ENCODE results near the gene MT1X.
"Not testable (repeated sequence)": the region's sequence is repeated elsewhere in the genome, so short reads cannot be mapped to it uniquely, and the experiment has no call there.

MT1X gene

DNA sequence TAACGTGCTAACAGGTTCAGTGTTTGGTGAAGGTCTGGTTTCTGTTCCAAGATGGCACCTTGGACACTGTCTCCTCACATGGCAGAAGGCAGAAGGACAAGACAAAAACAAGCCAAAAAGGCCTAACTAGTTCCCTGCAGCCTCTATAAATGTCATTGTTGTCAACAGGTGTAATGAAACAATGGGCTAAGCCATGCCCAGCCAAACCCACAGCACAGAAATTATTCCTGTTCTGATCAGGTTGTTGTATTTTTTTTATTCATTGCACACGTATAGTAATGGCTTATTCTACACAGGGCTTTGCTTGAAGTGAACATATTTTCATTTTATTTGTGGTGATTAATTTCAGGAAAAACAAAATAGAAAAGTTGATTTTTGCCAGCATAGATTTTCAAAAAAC is 31.5 kb downstream of the MT1X start:
- no peak for DNase-seq

DNA sequence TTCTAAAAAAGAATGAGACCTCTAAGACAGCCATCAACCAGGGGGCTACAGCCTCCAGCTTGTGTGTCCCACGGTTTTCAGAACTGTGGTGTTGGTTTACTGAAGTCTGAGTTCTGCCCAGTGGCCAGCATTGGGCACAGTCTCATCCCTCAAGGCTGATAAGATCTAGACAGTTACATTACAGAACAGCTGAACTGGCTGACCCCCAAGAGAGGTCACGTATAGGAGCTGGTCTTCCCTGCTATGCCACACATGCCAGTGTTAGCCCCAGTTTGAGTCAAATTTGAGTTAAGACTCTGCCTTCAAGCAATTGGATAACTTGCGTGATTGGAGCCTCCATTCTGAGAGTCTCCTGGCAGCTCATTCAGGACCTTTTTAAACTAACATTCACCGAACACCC is 32.9 kb downstream of the MT1X start:
- peak; percentile 57 for DNase-seq

DNA sequence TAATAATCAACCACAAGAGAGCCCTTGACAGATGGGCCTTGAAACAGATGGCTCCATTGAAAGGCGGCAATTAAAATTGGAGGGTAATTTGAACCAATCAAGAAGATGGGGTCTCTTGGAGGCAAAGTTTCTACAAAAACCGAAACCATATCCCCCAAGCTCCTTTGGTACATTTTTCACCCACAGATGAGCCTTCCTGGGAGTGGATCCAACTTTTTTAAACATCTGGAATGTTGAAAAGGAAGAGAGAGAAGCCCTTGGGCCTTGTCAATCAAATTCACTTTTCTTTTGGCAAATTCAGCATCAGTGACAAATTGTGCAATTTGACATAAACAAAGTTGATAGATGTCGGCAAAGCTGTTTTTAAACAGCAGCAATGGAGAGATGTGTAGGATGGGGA is 34.5 kb downstream of the MT1X start:
- DNase-seq: no peak

DNA sequence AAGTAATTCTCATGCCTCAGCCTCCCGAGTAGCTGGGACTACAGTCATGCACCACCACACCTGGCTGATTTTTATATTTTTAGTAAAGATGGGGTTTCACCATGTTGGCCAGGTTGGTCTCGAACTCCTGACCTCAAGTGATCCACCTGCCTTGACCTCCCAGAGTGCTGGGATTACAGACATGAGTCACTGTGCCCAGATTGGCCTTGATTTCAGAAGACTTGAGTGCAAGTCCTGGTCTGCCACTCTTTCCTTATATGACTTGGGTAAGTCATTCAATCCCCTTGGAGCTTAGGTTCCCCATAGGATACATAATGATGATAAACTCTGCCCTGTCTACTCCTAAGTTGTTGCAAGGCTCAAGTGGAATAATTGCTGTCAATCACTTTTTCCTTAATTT is 35.3 kb downstream of the MT1X start:
- DNase-seq: not testable (repeated sequence)

DNA sequence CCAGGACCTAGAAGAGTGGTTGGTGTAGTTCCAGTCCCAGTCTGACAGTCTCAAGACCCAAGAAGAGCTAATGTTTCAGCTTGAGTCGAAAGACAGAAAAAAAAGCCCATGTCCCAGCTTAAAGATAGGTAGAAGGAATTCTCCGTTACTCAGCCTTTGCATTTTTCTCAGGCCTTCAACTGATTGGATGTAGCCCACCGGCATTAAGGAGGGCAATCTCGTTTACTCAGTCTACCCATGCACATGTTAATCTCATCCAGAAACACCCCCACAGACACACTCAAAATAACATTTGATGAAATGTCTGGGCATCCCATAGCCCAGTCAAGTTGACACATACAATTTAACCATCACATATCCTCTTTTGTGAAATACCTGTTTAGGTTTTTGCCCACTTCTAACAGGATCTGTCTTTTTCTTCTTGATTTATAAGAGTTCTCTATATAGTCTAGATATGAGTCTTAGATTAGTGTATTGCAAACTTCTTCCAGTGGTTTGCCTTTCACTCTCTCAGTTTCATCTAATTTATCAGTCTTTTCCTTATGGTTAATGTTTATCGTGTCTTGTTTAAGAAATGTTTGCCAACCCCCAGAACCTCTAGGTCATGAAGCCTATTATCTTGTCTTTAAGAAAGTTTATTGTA is 40.1 kb downstream of the MT1X start:
- DNase-seq: no peak

DNA sequence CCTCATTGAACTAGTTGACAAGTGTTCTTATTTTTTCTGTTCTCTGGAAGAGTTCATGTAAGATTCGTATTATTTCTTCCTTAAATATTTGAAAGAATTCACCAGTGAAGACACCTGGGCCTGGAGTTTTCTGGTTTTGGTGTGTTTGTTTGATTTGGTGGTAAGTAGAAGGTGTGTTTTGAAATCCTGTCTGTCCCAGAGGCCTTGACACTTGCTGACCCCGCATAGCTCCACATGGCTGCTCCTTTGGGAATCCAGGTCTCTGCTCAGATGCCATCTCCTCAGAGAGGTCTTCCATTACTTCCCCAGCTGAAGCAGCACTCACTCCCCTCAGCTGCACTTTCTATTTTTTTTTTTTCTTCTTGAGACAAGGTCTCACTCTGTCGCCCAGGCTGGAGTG is 41.9 kb downstream of the MT1X start:
- DNase-seq: no peak

DNA sequence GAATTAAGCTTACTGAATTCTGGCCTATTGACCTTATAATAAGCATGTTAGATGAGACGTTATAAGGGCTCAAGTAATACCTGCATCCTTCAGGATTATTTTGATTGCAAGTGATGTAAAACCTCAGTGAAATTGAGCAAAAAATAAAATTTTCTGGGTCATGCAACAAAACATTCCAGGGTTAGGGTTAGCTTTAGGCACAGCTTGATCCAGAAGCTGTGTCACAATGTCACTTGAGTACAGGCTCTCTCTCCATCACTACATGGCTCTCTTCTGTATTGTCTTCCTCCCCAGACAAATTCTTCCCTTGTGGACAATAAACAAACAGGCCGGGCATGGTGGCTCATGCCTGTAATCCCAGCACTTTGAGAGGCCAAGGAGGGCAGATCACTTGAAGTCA is 44.0 kb downstream of the MT1X start:
- DNase-seq: no peak

DNA sequence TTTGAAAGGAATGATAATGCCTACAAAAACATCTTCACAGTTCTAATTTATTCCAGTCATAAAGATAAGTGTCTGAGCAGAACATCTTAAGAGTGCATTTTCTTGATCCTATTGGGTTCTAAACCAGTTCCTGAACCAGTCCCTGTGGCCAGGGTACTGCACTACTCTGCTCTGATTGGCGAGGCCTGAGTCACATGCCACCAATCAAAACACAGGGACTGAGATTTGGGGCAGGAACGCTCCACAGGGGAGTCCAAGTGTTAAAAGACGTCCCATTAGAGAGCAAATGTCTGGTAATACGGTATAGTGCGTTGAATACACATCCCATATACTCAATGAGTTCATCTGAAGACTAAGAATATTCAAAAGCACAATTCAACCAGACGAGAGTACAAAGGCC is 44.7 kb downstream of the MT1X start:
- no peak for DNase-seq

DNA sequence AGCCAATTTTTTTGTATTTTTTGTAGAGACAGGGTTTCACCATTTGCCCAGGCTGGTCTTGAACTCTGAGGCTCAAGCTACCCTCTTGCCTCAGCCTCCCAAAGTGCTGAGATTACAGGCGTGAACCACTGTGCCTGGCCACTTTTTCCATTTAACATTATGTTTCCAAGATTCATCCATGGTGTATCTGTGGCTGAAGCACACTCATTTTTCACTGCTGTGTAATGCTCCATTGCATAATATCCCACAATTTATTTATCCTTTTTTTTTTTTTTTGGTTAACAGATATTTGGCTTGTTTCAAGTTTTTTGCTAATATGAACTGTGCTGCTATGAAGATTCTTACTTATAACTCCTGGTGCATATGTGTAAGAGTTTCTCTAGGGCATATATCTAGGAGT is 45.8 kb downstream of the MT1X start:
- no peak for DNase-seq

DNA sequence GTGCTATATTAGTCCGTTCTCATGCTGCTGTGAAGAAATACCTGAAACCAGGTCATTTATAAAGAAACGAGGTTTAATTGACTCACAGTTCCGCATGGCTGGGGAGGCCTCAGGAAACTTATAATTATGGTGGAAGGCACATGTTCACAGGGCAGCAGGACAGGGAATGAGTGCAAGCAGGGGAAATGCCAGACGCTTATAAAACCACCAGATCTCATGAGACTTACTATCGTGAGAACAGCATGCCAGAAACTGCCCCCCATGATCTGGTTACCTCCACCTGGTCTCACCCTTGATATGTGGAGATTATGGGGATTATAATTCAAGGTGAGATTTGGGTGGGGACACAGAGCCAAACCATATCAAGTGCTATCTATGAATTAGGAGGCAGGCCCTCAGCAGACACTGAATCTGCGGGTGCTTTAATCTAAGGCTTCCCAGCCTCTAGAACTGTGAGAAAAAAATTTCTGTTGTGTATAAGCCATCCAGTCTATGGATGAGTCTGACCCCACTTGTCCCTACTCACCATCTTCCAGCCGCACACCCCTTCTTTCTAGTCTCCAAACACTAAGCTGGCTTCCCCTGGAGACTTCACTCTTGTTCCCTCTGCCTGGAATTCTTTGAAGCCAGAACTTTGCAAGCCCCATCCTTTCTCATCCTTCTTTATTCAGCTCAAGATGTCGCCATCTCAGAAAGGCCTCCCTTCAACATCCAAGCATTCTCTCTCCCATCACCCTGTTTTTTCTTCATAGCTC is 46.9 kb downstream of the MT1X start:
- DNase-seq: peak; percentile 48

DNA sequence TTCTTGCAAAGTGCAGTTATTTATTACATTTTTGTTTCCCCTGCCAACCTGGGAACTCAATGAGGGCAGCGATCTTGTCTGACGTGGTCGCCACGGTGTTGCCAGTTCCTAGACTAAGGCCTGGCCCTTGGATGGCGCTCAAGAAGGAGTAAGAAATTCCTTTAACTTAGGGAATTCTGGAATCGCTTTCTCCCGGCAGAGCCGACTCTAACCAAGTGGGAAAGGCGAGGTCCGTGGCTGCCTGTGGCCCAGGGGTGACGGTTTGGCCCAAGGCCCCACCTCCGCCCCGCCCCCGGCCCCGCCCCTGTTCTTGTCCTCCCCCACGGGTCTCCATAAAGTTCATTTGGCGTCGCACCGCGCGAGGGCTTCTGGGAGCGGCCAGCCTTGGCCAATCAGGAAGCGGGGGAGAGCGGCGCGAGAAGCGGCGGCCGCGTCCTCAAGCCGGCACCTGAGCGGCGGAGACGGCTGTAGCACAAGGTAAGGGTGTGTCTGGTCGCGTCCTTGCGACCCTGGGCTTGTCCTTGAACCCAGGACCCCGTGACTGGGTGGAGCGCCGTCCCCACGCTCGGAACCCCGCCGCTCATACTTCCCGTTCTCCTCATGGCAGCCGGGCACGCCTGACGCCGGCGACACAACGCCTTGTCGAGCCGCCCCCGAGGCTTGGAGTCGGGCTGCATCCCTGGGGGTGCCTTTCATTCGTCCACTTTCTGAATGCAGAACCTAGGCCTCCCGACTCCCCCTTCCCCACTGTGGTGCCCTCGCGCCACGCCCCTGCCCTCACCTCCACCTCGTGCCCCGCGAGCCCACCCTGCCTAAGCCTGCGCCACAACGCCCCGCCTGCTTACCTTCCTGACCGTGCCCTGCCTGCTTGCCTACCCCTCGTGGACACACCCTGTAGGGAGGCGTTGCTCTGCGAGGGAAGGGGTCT is 47.7 kb downstream of the MT1X start, which contains the start of gene NUP93:
NUP93 (plus strand) TSS at position 395 of the 928 bp plus-strand sequence. CDS start 18,119 bp downstream, outside the sequence.
- DNase-seq: peak; percentile 97

DNA sequence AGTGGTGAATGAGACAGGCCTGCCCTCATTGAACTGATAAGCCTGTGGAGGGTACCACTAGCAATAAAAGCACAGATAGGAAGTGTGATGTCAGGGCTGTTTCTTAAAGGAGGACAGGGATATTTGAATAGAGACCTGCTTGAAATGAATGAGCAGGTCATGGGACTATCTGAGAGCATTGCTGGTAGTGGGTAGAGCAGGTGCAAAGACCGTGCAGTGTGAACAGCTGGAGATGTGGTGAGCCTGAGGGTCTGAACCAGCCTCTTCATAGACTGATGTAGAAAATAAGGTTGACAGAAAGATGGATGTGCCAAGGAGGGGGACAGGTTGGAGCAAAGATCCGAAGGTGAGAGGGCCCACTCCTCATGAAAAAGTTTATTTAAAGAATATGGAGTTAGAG is 50.1 kb downstream of the MT1X start:
- DNase-seq: no peak

DNA sequence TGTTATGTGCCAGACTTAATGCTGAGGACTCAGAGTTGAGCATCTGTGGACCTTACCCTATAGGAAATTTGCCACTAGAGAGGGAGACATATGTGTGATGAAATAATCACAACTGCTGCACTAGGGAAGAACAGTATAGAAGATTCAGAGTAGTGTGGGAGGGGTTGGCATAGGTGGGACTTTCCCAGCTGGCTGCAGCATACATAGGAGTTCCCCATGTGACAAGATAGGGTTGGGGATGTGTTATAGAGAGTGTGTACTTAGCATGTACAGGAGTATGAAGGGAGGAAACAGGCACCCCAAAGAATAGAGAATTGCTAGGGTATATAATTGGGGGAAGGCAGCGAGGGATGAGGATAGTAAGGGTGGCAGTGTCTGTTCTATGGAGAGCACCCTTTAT is 50.6 kb downstream of the MT1X start:
- no peak for DNase-seq
